ENCODE measurements around the gene SLC25A15.
"Not testable (repeated sequence)": the region's sequence is repeated elsewhere in the genome, so short reads cannot be mapped to it uniquely, and the experiment has no call there.

Gene SLC25A15

DNA sequence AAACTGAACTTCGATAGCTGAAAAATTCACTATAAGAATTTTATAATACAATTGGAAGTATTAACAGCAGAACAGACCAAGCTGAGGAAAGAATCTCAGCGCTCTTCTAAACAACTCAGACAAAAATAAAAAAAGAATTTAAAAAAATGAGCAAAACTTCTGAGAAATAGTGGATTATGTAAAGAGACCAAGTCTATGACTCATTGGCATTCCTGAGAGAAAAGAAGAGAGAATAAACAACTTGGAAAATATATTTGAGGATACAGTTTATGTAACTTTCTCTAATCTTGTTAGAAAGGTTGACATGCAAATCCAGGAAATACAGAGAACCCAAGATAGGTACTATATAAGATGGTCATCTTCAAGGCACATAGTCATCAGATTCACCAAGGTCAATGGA is 25.4 kb downstream of the SLC25A15 start:
- DNase-seq: no peak

DNA sequence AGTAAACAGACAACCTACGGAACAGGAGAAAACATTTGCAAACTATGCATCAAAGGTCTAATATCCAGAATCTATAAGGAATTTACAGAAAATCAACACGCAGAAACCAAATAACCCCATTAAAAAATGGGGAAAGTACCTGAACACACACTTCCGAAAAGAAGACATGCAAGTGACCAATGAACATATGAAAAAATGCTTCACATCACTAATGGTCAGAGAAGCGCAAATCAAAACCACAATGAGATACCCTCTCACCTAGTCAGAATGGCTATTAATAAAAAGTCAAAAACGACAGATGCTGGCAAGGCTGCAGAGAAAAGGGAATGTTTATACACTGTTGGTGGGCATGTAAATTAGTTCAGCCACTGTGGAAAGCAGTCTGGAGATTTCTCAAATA is 29.5 kb downstream of the SLC25A15 start:
- DNase-seq: no peak

DNA sequence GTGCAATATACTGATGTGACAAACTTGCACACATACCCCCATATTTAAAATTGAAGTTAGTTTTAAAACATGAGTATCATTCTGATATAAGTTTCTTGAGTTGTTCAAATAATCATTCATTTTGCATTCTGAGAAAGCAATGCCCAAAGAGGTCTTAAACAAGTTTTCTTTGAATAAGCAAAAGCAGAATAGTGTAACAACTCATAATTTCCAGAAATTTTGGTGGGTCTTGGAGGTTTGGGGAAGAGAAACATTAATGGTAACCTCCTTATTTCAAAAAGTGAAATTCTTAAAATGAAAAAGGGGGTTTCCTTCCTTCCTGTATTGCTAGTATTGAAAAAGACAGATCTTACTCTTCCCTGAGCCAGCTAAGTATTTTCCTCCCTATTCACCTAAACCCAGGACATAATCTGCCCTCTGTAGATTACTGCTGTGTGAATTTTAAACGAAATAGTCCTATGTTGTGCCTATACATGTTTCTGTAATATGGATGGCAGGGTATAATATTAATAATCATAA is 30.4 kb downstream of the SLC25A15 start:
- no peak for DNase-seq

DNA sequence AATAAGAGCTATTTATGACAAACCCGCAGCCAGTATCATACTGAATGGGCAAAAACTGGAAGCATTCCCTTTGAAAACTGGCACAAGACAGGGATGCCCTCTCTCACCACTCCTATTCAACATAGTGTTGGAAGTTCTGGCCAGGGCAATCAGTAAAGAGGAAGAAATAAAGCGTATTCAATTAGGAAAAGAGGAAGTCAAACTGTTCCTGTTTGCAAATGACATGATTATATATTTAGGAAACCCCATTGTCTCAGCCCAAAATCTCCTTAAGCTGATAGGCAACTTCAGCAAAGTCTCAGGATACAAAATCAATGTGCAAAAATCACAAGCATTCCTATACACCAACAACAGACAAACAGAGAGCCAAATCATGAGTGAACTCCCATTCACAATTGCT is 50.3 kb downstream of the SLC25A15 start:
- not testable (repeated sequence) for DNase-seq

DNA sequence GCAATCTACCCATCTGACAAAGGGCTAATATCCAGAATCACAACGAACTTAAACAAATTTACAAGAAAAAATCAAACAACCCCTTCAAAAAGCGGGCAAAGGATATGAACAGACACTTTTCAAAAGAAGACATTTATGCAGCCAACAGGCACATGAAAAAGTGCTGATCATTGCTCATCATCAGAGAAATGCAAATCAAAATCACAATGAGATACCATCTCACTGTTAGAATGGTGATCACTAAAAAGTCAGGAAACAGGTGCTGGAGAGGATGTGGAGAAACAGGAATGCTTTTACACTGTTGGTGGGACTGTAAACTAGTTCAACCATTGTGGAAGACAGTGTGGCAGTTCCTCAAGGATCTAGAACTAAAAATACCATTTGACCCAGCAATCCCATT is 51.5 kb downstream of the SLC25A15 start:
- DNase-seq: peak in 1 of 5 experiments; percentile 26
